Osteoblast (primary cell): ENCODE results near the gene GH2. TPM values are rescaled to one million over a fixed set of nuclear protein-coding genes. Genes with fewer than 3 reads are reported as not detected.
"Not testable (repeated sequence)": the region's sequence is repeated elsewhere in the genome, so short reads cannot be mapped to it uniquely, and the experiment has no call there.

Experiments
- DNase-seq: peaks from one replicate; pipeline ENCODE4 v3.0.0; 2011; ENCODE audit warnings: low spot score, mixed read lengths; ENCODE audit not compliant: insufficient read length; ENCODE audit errors: missing footprints
- H2AFZ ChIP-seq: 2 replicates; pipeline ENCODE4 v1.6.0; 2011; ENCODE audit warnings: mild to moderate bottlenecking, low read length
- H3K27ac ChIP-seq: 2 replicates; pipeline ENCODE4 v1.5.1; 2011; ENCODE audit warnings: mild to moderate bottlenecking, low read depth, low read length, moderate library complexity
- H3K27me3 ChIP-seq: 2 replicates; pipeline ENCODE4 v1.6.0; 2012; ENCODE audit warnings: mild to moderate bottlenecking, control low read depth, inconsistent platforms, low read length, moderate library complexity; ENCODE audit not compliant: insufficient read depth
- H3K36me3 ChIP-seq: 2 replicates; pipeline ENCODE4 v1.5.1; 2011; ENCODE audit warnings: mild to moderate bottlenecking, low read length, control low read depth, moderate library complexity; ENCODE audit not compliant: insufficient read depth
- H3K4me1 ChIP-seq: 2 replicates; pipeline ENCODE4 v1.5.1; 2011; ENCODE audit warnings: mild to moderate bottlenecking, low read length, control low read depth, moderate library complexity; ENCODE audit not compliant: insufficient read depth
- H3K4me2 ChIP-seq: 2 replicates; pipeline ENCODE4 v1.6.0; 2011; ENCODE audit warnings: mild to moderate bottlenecking, low read length; ENCODE audit not compliant: insufficient read depth
- H3K4me3 ChIP-seq: fragments of 200-600 bp; sonication (generic); 3 replicates; pipeline ENCODE4 v1.5.1; 2012; ENCODE audit warnings: mild to moderate bottlenecking, low read length, inconsistent platforms; ENCODE audit not compliant: insufficient read depth
- H3K79me2 ChIP-seq: 2 replicates; pipeline ENCODE4 v1.6.0; 2012; ENCODE audit warnings: mild to moderate bottlenecking, low read length, control low read depth, inconsistent platforms; ENCODE audit not compliant: insufficient read depth
- H3K9me3 ChIP-seq: 2 replicates; pipeline ENCODE4 v1.5.1; 2011; ENCODE audit warnings: low read depth, low read length, control low read depth
- H4K20me1 ChIP-seq: 2 replicates; pipeline ENCODE4 v1.6.0; 2012; ENCODE audit warnings: mild to moderate bottlenecking, low read length, control low read depth; ENCODE audit not compliant: insufficient read depth
- total RNA-seq: library from RNA; depleted of rRNA; stranded (reverse); fragments of >200 nt; gene quantifications from 2 replicates; pipeline ENCODE4 v1.2.3, GENCODE V29; 2012
- TF ChIP-seq, protein P1 (sequence below): IDR thresholded peaks from 2 replicates; pipeline ENCODE4 v1.5.1; 2011; ENCODE audit warnings: mild to moderate bottlenecking, low read depth, low read length, moderate library complexity; ENCODE audit errors: extremely low read depth

GH2 gene
- total RNA-seq, 1 donor, result not detected

DNA sequence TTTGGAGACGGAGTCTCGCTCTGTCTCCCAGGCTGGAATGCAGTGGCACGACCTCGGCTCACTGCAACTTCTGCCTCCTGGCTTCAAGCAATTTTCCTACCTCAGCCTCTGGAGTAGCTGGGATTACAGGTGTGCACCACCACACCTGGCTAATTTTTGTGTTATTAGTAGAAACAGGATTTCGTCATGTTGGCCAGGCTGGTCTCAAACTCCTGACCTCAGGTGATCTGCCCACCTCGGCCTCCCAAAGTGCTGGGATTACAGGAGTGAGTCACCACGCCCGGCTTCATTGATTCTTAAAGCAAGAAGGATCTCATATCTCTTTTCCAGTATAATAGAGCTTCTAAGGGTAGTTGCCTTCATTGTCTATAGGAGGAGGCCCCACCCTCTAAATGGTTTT lies 23.1 kb upstream of the GH2 start:
- H3K4me2 ChIP-seq, H3K27me3 ChIP-seq, H3K4me3 ChIP-seq, H3K36me3 ChIP-seq, H2AFZ ChIP-seq, H3K9me3 ChIP-seq, H3K27ac ChIP-seq, DNase-seq, H4K20me1 ChIP-seq, H3K4me1 ChIP-seq, H3K79me2 ChIP-seq: not testable (repeated sequence)

DNA sequence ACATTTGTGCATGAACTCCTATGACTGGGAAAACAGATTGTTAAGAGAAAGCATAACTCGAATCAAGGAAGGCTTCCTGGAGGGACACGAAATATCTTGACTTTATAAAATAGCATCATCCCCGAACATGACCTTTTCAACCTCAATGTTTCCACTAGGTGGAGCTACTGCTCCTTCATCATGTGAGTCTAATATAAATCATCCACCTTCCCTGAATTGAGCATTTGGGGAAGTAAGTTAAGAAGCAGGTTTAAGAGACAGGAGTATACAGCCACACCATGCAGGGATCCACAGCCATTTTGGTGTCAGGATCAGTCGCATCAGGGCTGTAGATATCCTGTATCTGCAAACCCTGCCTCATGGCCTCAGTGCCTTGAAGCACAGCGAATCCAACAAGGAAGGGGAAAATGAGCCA lies 22.1 kb upstream of the GH2 start:
- not testable (repeated sequence) for H3K4me1 ChIP-seq, H3K4me3 ChIP-seq, H4K20me1 ChIP-seq, DNase-seq, H3K4me2 ChIP-seq, H3K36me3 ChIP-seq, H3K9me3 ChIP-seq, H3K79me2 ChIP-seq, H2AFZ ChIP-seq, H3K27me3 ChIP-seq, H3K27ac ChIP-seq
- TF ChIP-seq, protein P1, sequence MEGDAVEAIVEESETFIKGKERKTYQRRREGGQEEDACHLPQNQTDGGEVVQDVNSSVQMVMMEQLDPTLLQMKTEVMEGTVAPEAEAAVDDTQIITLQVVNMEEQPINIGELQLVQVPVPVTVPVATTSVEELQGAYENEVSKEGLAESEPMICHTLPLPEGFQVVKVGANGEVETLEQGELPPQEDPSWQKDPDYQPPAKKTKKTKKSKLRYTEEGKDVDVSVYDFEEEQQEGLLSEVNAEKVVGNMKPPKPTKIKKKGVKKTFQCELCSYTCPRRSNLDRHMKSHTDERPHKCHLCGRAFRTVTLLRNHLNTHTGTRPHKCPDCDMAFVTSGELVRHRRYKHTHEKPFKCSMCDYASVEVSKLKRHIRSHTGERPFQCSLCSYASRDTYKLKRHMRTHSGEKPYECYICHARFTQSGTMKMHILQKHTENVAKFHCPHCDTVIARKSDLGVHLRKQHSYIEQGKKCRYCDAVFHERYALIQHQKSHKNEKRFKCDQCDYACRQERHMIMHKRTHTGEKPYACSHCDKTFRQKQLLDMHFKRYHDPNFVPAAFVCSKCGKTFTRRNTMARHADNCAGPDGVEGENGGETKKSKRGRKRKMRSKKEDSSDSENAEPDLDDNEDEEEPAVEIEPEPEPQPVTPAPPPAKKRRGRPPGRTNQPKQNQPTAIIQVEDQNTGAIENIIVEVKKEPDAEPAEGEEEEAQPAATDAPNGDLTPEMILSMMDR, result peak; percentile 33

DNA sequence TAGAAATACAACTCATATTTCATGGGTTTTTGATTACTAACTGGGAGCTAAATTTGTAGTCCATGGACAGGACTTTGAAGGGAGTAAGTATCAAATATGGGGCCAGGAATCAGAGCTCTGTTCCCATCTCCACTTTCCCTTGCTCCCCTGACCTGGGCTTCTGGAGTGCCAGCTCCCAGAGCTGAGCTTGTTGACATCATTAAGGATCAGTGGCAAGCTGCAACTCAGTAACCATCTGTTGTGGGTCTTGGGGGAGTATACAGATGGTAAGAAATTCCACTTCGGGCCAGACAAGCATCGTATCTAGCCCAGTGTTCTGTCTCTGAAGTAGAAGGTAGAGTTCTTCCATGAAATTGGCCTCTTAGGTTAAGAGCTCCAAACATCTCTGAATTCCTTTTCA lies 20.2 kb upstream of the GH2 start:
- H3K4me3 ChIP-seq, H3K36me3 ChIP-seq, H3K4me1 ChIP-seq, H3K27me3 ChIP-seq, H3K4me2 ChIP-seq, H4K20me1 ChIP-seq, H2AFZ ChIP-seq, DNase-seq, H3K79me2 ChIP-seq, H3K9me3 ChIP-seq, H3K27ac ChIP-seq: not testable (repeated sequence)

DNA sequence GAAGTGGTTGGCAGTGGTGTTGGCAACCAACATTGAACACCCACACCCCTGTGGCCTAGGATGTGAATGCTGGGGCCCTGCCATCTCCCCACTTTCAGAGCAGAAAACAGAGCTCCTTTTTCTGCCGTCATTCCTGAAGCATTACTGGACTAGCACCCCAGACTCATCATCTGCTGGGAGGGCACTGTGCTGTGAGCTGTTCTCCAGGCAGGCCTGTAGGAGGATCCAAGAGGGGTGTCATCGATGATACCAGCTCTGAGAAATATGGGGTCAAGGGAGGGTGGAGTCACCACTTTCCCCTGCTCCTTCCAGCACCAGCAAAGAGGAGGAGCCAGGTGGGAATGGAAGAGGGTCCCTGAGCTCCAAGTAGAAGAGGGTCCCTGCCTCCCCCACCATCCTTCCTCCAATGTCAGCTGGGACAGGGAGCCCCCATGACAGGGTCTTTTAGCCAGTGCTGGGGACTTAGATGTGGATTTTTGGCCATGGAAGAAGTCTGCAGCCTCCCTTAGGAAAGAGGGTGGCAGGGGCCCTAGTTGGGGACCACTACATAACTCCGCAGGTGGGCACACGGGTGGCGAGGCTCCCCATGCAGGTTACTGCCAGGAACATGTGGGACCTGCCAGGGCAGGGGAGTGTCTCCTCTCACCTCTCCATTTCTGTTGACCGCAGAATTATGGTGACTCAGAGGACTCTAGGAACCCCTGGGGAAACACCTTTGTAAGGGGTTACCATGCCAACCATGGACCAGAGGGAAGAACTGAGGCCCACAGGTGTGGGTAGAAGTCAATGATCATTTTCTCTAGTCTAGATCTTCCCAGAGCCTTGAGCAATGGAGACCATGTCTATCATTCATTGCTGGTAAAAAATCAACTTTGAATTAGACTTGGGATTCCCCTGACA lies 17.4 kb upstream of the GH2 start:
- not testable (repeated sequence) for H3K79me2 ChIP-seq, H3K27ac ChIP-seq, H3K9me3 ChIP-seq, H3K36me3 ChIP-seq, H3K4me3 ChIP-seq, H3K4me2 ChIP-seq, H3K4me1 ChIP-seq, H3K27me3 ChIP-seq, H2AFZ ChIP-seq, H4K20me1 ChIP-seq
- DNase-seq, result peak; percentile 69

DNA sequence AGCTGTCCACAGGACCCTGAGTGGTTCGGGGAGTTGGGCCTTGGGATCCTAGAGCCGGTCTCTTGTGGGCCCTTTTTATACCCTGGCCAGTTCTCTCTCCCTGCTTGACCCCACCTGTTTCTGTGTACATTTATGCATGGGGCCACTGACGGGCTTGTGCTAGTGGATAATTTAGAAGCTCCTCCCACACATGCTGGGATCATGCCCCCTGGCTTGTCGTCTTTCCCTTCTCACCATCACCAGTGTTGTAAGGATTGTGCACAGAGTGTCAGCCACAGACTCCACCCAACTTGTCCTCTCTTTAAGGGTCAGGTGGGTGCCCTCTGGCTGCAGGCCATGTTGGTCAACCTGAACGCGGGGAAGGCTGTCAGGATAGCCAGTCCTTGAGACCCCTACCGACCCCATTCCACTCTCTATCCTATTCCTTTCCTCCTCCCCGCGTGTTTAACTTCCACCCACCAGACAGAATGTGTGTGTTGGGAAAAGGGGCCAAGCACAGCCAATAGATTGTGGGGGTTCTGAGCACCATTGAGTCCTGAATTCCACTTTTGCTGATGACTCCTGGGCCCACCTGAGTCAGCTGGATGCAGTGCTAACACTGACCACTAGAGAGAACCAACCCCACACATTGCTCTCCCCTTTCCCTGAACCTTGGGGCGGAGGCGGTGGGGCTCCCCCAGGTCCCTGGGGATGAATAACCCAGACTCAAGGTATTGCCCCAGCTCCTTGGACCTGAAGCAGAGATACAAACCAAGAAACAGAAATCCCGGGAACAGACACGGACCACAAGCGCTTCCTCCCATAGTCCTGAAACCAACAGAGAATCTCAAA lies 15.0 kb upstream of the GH2 start, which contains the start of gene CSH1:
CSH1 (minus strand) TSS at position 51 of the 831 bp plus-strand sequence. CDS start 63 bp downstream, outside the sequence.
- not testable (repeated sequence) for H3K79me2 ChIP-seq, H3K9me3 ChIP-seq, H2AFZ ChIP-seq, DNase-seq, H3K4me3 ChIP-seq, H3K4me1 ChIP-seq, H4K20me1 ChIP-seq, H3K36me3 ChIP-seq, H3K27me3 ChIP-seq, H3K27ac ChIP-seq, H3K4me2 ChIP-seq

DNA sequence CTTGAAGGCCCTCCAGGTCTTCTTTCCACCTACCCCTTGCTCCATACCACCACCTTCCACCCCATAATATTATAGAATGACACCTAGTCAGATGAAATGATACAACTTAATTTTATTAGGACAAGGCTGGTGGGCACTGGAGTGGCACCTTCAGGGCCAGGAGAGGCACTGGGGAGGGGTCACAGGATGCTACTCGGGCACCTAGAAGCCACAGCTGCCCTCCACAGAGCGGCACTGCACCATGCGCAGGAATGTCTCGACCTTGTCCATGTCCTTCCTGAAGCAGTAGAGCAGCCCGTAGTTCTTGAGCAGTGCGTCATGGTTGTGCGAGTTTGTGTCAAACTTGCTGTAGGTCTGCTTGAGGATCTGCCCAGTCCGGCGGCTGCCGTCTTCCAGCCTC lies 13.1 kb upstream of the GH2 start:
- H3K27ac ChIP-seq, H3K4me3 ChIP-seq, H3K9me3 ChIP-seq, H3K79me2 ChIP-seq, H4K20me1 ChIP-seq, H3K4me2 ChIP-seq, H3K27me3 ChIP-seq, H2AFZ ChIP-seq, DNase-seq, H3K4me1 ChIP-seq, H3K36me3 ChIP-seq: not testable (repeated sequence)

DNA sequence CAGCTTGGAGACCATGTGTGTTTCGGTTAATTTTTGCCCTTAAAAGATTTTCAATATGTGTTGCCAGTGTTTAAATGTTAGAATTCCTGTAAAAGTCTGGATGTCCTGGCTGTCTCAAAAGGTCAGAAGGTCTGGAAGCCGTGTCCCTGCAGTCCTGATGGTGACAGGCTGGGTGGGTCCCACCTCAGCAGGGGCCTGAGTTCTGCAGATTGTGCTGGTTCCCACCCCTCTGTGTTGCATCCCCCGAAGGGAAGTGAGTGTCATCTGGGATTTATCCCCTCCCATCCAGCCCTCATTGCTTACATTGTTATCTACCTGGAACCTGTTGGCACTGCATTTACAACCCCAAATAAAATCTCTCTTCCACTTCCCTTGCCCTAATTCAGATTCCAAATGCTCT lies 12.3 kb upstream of the GH2 start:
- not testable (repeated sequence) for H3K36me3 ChIP-seq, H3K27ac ChIP-seq, H3K9me3 ChIP-seq, H2AFZ ChIP-seq, H3K4me2 ChIP-seq, H3K79me2 ChIP-seq, H3K4me1 ChIP-seq, H4K20me1 ChIP-seq, H3K4me3 ChIP-seq, H3K27me3 ChIP-seq, DNase-seq
